Smooth muscle cell (in vitro differentiated cells): ENCODE measurements around the gene STYXL1. TPM values are rescaled to one million over a fixed set of nuclear protein-coding genes. Genes with fewer than 3 reads are reported as not detected.

ENCODE experiments used
- DNase-seq: peaks from one replicate; lab custom pipeline; 2025; ENCODE audit not compliant: unreplicated experiment; lab: John Stamatoyannopoulos, UW
- H2AFZ ChIP-seq: fragments of 200-600 bp; sonication (generic); 2 replicates; pipeline ENCODE4 v1.6.0; 2016; ENCODE audit warnings: antibody characterized with exemption, low read depth, mild to moderate bottlenecking
- H3F3A ChIP-seq: fragments of 200-600 bp; sonication (generic); 2 replicates; pipeline ENCODE4 v1.6.0; 2017; ENCODE audit warnings: antibody characterized with exemption, low read depth
- H3K27ac ChIP-seq: fragments of 200-600 bp; sonication (generic); 2 replicates; pipeline ENCODE4 v1.5.1; 2016; ENCODE audit warnings: low read depth, mild to moderate bottlenecking
- H3K27me3 ChIP-seq: fragments of 200-600 bp; sonication (generic); 2 replicates; pipeline ENCODE4 v1.6.1; 2016; ENCODE audit warnings: low read depth, mild to moderate bottlenecking
- H3K36me3 ChIP-seq: fragments of 200-600 bp; sonication (generic); 2 replicates; pipeline ENCODE4 v1.5.1; 2016; ENCODE audit warnings: low read depth
- H3K4me1 ChIP-seq: fragments of 200-600 bp; sonication (generic); 2 replicates; pipeline ENCODE4 v1.5.1; 2016; ENCODE audit warnings: low read depth
- H3K4me2 ChIP-seq: fragments of 200-600 bp; sonication (generic); 2 replicates; pipeline ENCODE4 v1.6.0; 2016; ENCODE audit warnings: mild to moderate bottlenecking
- H3K4me3 ChIP-seq: fragments of 200-600 bp; sonication (generic); 2 replicates; pipeline ENCODE4 v1.5.1; 2016; ENCODE audit warnings: mild to moderate bottlenecking
- H3K79me2 ChIP-seq: fragments of 200-600 bp; sonication (generic); 2 replicates; pipeline ENCODE4 v1.6.0; 2016; ENCODE audit warnings: low read depth, mild to moderate bottlenecking
- H3K9ac ChIP-seq: fragments of 200-600 bp; sonication (generic); 2 replicates; pipeline ENCODE4 v1.6.0; 2016; ENCODE audit warnings: low read depth
- H3K9me3 ChIP-seq: fragments of 200-600 bp; sonication (generic); replicated peaks from 2 replicates; pipeline ENCODE4 v1.5.1; 2016; ENCODE audit warnings: low read depth
- H4K20me1 ChIP-seq: fragments of 200-600 bp; sonication (generic); 2 replicates; pipeline ENCODE4 v1.6.0; 2016; ENCODE audit warnings: low read depth
- WGBS: methylation state at CpG from one replicate; pipeline ENCODE4 v1.1.7; 2016; ENCODE audit warnings: low lambda C conversion rate; 5-methylcytosine and 5-hydroxymethylcytosine counted together
- polyA plus RNA-seq: library from polyadenylated mRNA; unstranded; fragments of >200 nt; fragmentation: Nextera tagmentation; extraction: Ambion mirVana; gene quantifications from 2 replicates; pipeline ENCODE4 v1.2.1, GENCODE V29; 2016
- total RNA-seq: library from RNA; depleted of rRNA; stranded (reverse); fragments of >200 nt; gene quantifications from 2 replicates; pipeline ENCODE4 v1.2.3, GENCODE V29; 2014
- TF ChIP-seq, protein P1 (sequence below): fragments of 200-600 bp; sonication (generic); IDR thresholded peaks from 2 replicates; pipeline ENCODE4 v1.5.1; 2017; ENCODE audit warnings: borderline replicate concordance, mild to moderate bottlenecking, antibody characterized with exemption; ENCODE audit not compliant: insufficient read depth, poor library complexity, severe bottlenecking

STYXL1 gene
- total and polyA plus RNA-seq, 2 experiments from 2014 or later = 75.6 to 84.0 TPM

DNA sequence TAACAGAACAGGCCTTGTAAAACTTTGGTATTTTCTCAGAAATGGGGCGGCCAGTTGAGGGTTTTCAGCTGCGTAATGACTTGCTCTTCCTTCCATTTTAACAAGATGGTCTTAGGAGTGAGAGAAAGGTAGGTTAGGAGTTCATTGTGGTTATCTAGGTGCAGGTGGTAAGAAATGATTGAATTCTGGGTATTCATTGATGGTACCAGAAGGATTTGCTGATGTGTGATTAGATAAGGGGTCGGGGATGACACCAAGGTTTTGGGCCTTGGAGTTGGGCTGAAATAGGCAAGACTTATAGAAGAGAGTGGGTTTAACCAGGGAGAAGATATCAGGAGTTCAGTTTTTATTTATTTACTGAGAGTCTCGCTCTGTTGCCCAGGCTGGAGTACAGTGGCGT lies 2.7 kb upstream of the STYXL1 start:
- Histone ChIP-seq H3K27me3 (no peaks in the 10 kb centered on the region), H3K9ac (no peak overlapping the region), H4K20me1 (peaks cover 57% of the 10 kb centered on the region), H3K27ac (no peak overlapping the region), H3K9me3 (no peaks in the 10 kb centered on the region), H3K4me1 (peaks cover 12% of the 10 kb centered on the region), H3K4me2 (no peak overlapping the region), H3K79me2 (peaks cover 77% of the 10 kb centered on the region), H2AFZ (no peak overlapping the region), H3F3A (peaks cover 3% of the 10 kb centered on the region), H3K4me3 (no peak overlapping the region), H3K36me3 (no peaks in the 10 kb centered on the region)
- TF ChIP-seq, protein P1, sequence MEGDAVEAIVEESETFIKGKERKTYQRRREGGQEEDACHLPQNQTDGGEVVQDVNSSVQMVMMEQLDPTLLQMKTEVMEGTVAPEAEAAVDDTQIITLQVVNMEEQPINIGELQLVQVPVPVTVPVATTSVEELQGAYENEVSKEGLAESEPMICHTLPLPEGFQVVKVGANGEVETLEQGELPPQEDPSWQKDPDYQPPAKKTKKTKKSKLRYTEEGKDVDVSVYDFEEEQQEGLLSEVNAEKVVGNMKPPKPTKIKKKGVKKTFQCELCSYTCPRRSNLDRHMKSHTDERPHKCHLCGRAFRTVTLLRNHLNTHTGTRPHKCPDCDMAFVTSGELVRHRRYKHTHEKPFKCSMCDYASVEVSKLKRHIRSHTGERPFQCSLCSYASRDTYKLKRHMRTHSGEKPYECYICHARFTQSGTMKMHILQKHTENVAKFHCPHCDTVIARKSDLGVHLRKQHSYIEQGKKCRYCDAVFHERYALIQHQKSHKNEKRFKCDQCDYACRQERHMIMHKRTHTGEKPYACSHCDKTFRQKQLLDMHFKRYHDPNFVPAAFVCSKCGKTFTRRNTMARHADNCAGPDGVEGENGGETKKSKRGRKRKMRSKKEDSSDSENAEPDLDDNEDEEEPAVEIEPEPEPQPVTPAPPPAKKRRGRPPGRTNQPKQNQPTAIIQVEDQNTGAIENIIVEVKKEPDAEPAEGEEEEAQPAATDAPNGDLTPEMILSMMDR = no peak
- 93% methylated on average over 5 of the region's 5 CpGs for WGBS
- no peak for DNase-seq

DNA sequence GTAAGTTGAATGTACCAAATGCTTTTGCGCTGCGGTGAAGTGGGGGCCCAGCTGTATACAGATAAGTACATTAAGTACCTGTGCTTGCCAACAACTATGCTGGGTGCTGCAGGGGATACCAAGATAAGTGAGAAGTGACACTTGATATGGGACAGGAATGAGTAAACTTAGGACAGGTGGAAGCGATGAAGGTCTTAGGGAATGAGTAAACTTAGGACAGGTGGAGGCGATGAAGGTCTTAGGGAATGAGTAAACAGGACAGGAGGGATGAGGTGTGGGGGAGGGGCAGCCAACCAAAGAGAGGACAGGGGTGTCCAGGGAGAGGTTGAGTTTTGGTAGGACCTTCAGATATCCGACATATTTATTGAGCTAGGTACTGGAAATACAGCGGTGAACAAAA lies 1.5 kb upstream of the STYXL1 start:
- no peaks in the 10 kb centered on the region for H3K27me3 ChIP-seq
- H3K4me1 ChIP-seq = peaks cover 12% of the 10 kb centered on the region
- peak overlapping the region; percentile 94 for H3K27ac ChIP-seq
- H3F3A ChIP-seq = peaks cover 3% of the 10 kb centered on the region
- no peaks in the 10 kb centered on the region for H3K36me3 ChIP-seq
- WGBS = 97% methylated on average over 6 of the region's 6 CpGs
- DNase-seq = no peak
- TF ChIP-seq, protein P1 = no peak
- H3K4me3 ChIP-seq = peak overlapping the region; percentile 91
- H3K9ac ChIP-seq = peak overlapping the region; percentile 97
- H3K4me2 ChIP-seq = peak overlapping the region; percentile 98
- peaks cover 77% of the 10 kb centered on the region for H3K79me2 ChIP-seq
- H4K20me1 ChIP-seq = peaks cover 44% of the 10 kb centered on the region
- H2AFZ ChIP-seq = no peak overlapping the region
- no peaks in the 10 kb centered on the region for H3K9me3 ChIP-seq

DNA sequence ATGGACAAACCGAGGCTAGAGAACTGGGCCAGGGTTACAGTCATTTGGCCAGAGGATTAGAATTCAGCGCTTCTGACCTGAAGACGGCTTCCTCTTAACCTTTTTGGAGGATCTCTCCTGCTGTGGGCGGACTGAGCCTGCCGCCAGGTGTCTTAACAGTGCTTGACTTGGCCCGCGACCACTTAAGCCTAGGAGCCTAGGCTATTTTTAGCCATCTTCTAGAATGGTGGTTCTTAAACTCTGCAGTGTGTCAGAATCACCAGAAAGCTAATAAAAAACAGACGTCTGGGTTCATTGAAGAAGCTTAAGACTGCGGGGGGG lies 828 bp upstream of the STYXL1 start:
- H4K20me1 ChIP-seq = peaks cover 38% of the 10 kb centered on the region
- peaks cover under 1% of the 10 kb centered on the region for H3F3A ChIP-seq
- 2% methylated on average over 9 of the region's 9 CpGs for WGBS
- H3K36me3 ChIP-seq = no peaks in the 10 kb centered on the region
- peak overlapping the region; percentile 5 for H2AFZ ChIP-seq
- no peaks in the 10 kb centered on the region for H3K27me3 ChIP-seq
- H3K4me2 ChIP-seq = peak overlapping the region; percentile 98
- peaks cover 75% of the 10 kb centered on the region for H3K79me2 ChIP-seq
- H3K9me3 ChIP-seq = no peaks in the 10 kb centered on the region
- DNase-seq = no peak
- peak overlapping the region; percentile 91 for H3K4me3 ChIP-seq
- H3K9ac ChIP-seq = peak overlapping the region; percentile 97
- peak overlapping the region; percentile 94 for H3K27ac ChIP-seq
- H3K4me1 ChIP-seq = peaks cover 12% of the 10 kb centered on the region
- TF ChIP-seq, protein P1 = no peak

DNA sequence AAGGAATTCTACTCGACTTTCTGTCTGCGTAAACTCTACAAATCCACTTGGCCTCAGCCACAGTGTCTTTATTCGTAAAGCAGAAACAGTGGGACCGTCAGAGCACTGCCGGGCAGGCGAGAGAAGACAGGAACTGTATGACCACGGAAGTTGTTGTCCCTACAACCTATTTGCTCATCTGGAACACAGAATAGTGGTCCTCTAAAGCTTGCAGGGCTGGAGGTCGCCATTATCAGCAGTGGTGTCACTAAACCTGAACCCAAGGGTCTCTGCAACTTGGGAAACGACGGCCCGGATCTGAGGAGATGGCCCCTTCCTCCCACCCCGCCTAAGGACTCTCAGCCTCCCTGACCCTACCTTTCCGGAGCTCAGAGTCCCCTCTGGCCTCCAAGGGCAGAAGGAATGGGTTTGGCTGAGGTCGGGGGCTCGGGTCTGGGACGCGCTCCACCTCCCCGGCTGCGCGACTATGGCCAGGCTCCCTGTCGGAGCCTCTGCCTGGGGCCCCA lies 442 bp downstream of the STYXL1 start:
- H3K36me3 ChIP-seq = no peaks in the 10 kb centered on the region
- H4K20me1 ChIP-seq = peaks cover 31% of the 10 kb centered on the region
- no peaks in the 10 kb centered on the region for H3K27me3 ChIP-seq
- peak overlapping the region; percentile 91 for H3K4me3 ChIP-seq
- no peak for DNase-seq
- H3K4me1 ChIP-seq = peaks cover 12% of the 10 kb centered on the region
- TF ChIP-seq, protein P1 = no peak
- H3F3A ChIP-seq = no peaks in the 10 kb centered on the region
- peak overlapping the region; percentile 98 for H3K4me2 ChIP-seq
- no peaks in the 10 kb centered on the region for H3K9me3 ChIP-seq
- H2AFZ ChIP-seq = peak overlapping the region; percentile 28
- H3K27ac ChIP-seq = peak overlapping the region; percentile 94
- H3K9ac ChIP-seq = peak overlapping the region; percentile 97
- 7% methylated on average over 20 of the region's 21 CpGs for WGBS
- H3K79me2 ChIP-seq = peaks cover 63% of the 10 kb centered on the region
